Endometrium (tissue), 2 donors: Measurements from ENCODE around the gene ADAMTS7.
"Not testable (repeated sequence)": the region's sequence is repeated elsewhere in the genome, so short reads cannot be mapped to it uniquely, and the experiment has no call there.

Experiments used
- FAIRE-seq: peaks from 2 replicates; lab custom pipeline; 2012; peaks lifted over from hg19 to GRCh38; lab: Jason Lieb, UNC
- donor health status: control.
- donor health status: control.

ADAMTS7 gene

GRCh38 chr15:78750974-78751601 is 60.2 kb downstream of the ADAMTS7 start:
- FAIRE-seq: not testable (repeated sequence)

DNA sequence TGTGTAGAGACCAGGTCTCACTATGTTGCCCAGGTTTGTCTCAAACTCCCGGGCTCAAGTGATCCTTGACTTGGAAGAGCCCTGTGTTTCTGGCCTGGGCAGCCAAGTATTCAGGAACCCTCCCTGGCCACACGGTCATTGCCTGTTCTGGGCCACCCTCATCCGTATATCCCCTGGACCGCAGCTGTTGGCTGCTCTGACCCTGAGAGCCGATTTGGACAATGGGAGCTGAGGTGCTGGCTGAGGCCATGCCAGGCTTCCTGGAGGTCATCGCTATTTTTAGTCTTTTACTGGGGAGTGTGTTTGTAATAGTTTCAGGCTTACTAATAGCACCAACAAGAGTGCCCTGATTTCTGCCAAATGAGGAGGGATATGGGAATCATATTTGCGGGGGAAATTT is 60.7 kb downstream of the ADAMTS7 start:
- FAIRE-seq: no peak

GRCh38 chr15:78749831-78750230 is 61.4 kb downstream of the ADAMTS7 start:
- FAIRE-seq: no peak

- not testable (repeated sequence) for FAIRE-seq
Observed at GRCh38 chr15:78747877-78748276, 63.4 kb downstream of the ADAMTS7 start.

GRCh38 chr15:78741674-78742073 is 69.6 kb downstream of the ADAMTS7 start:
- FAIRE-seq: not testable (repeated sequence)

GRCh38 chr15:78740904-78741274 is 70.4 kb downstream of the ADAMTS7 start:
- FAIRE-seq: no peak

- no peak for FAIRE-seq
Observed at GRCh38 chr15:78739996-78740903, 71.0 kb downstream of the ADAMTS7 start.

DNA sequence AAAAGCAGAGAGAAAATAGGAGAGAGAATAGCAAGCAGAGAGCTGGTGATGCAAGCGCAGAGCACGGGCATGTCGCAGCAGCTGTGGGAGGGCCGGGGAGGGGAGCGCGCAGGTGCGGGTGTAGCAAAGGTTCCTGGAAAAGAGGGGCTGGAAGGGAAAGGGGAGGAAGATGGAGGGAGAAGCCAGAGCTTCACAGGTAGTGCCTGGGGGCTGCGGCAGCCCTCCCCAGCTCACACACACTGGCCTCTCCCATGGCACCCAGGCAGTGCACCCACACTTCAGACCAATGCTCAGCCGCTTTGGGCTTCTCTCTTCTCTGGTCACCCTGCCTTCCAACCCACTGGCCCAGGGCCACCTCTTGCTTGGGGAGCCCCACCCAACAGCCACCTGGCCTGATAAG is 72.1 kb downstream of the ADAMTS7 start:
- FAIRE-seq: no peak

DNA sequence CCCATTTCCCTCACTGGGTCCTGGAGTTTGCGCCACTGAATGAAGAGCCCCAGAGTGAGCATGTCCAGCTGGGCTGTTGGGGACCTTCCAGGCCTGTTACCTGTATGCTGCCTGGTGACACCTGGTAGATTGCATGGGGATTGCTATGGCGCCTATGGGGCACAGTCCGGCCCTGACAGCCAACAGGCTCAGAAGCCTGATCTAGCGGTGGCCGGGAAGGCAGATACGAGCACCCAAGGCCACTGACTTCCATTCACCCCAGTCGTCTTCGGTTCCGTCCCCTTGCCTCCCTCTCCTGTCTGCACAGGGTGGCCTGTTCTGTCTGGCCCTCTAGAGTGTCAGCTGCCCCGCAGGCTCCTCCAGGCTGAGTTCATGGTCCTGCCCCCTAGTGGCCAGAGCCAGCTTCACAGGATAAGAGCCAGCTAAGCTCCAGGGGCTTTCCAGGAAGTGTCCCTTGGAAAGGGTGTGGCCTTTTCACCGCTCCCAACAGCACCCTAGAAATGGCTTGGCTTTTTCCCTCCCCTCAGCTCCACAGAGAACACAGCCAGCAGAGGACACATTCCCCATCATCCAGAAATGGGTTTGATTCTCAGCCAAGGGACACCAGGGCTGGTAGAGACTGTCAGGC is 73.2 kb downstream of the ADAMTS7 start:
- not testable (repeated sequence) for FAIRE-seq

DNA sequence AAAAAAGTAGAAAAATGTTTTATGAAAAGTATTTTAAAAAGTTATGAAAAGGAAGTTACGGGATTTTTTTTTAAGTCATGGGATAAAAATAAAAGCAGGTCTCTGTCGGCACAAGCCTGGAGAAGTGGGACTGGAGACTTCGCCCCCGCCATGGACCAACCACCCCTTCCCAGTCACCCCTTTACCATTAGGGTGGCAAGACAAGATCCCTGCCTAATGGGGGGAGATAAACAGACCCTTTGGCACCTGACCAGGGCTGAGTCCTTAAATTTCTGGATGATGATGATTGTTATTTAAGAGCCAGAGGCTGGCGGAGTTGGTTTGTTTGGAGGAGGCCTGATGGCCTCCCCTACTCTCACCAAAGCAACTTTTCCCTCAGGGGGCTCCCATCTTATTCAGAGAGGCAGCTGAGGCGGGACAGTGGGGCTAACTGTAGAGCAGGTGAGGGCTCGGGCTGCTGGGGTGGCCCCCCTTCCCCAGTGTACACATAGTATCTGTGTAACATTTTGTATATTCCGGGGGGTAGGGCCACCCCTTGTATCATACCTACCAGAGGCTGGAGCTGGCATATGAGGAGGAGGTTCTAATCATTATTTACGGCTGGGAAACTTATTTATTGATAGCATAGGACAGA is 74.0 kb downstream of the ADAMTS7 start:
- FAIRE-seq: no peak

- FAIRE-seq: not testable (repeated sequence)
Observed at GRCh38 chr15:78736286-78736685, 75.0 kb downstream of the ADAMTS7 start.

GRCh38 chr15:78734451-78735064 is 76.7 kb downstream of the ADAMTS7 start:
- no peak for FAIRE-seq

DNA sequence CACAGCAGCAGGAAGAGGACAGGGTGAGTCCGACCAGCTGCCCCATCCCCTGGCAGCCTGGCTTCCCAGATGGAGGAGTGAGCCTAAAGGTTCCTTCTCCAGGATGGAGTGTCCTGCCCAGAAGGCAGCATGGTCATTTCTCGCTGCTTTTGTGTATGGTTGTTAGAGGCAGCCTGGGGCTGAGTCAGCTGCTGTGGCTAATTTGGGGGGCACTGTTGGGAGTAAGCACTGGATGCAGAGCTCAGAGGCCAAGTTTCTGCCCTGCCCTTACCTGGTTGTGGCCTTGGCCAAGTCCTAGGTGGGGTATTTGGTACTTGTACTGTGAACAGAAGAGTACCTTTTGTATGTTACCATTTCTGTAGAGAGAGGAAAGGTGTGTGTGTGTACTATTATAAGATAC is 78.6 kb downstream of the ADAMTS7 start:
- FAIRE-seq: no peak

DNA sequence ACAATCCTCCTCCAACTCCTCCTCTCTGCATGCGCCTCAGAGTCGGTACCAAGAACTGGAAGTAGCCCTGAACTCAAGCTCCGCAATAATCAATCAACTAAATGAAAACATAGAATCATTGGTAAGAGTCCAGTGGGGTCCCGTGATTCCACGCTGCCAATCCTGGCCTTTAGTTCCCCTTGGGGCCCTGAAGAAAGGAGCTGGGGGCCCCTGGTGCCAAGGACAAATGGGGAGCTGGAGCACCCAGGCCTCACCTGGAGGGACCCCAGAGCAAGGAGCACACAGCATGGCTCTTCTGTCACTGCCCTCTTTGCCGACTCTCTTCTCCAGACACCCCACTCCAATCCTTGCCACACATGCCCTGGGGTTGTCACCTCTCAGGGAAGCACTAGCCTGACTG is 80.3 kb downstream of the ADAMTS7 start:
- no peak for FAIRE-seq

DNA sequence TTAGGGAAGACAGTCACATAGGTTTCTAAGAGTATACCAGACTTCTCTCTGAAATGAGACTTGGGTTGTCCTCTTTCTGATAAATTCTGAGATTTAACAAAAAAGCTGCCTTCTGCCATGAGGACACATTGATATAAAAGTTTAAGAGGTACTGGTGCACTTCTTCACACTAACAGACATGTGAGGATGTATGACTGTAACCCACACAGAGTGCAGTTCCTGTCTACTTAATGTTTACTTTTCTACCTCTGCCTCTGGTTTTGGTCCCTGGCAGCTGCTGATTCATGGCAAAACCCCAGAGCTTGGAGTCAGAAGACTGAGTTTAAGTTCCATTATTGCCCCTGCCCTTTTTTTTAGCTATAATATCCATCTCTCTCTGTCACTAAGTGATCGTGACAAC is 82.8 kb downstream of the ADAMTS7 start:
- FAIRE-seq: not testable (repeated sequence)

DNA sequence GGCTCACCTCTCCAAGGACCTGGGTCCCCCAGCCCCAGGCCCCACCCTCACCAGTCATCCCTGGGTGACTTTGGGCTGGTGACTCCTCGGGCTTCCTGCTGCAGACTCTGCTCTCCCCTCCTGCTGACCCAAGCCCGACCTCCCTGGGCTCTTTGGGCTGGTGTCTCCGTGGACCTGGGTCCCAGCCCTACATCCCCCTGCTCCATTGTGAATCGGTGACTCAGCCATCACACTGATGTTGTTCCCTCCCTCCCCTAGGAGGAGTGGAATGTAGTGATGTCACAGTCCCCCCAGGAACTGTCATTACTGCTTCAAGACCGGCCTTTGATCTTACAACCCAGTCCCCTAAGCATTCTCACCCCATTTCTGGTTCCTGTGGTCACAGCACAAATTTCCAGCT is 83.7 kb downstream of the ADAMTS7 start:
- no peak for FAIRE-seq

GRCh38 chr15:78726870-78727551 is 84.3 kb downstream of the ADAMTS7 start:
- FAIRE-seq: no peak

GRCh38 chr15:78719819-78720450 is 91.3 kb downstream of the ADAMTS7 start:
- not testable (repeated sequence) for FAIRE-seq

- peak; percentile 4 for FAIRE-seq
Observed at GRCh38 chr15:78718837-78719236, 92.4 kb downstream of the ADAMTS7 start.

- no peak for FAIRE-seq
Observed at GRCh38 chr15:78717956-78718656, 93.2 kb downstream of the ADAMTS7 start.
